ENCODE data around the gene CAAP1. TPM values are rescaled to one million over a fixed set of nuclear protein-coding genes. Genes with fewer than 3 reads are reported as not detected.

Gene CAAP1
- total RNA-seq, 1 donor from 2014 or later, result 16.7 TPM

DNA sequence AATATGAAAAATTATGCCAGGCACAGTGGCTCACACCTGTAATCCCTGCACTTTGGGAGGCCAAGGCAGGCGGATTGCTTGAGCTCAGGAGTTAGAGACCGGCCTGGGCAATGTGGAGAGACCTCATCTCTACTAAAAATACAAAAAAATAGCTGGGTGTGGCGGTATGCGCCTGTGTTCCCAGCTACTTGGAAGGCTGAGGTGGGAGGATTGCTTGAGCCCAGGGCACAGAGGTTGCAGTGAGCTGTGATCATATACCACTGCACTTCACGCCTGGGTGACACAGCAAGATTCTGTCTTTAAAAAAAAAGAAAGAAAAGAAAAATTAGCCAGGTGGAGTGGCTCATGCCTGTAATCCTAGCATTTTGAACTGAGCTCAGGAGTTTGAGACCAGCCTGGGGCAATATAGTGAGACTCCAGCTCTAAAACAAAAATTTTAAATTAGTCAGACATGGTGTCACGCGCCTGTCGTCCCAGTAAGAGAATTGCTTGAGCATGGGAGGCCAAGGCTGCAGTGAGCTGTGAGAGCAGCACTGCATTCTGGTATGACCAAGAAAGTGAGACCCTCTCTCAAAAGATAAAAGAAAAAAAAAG lies 36.4 kb upstream of the CAAP1 start:
- H3K27me3 Mint-ChIP-seq (ENCODE audit: low read depth, unreplicated experiment), result no peaks in the 10 kb centered on the region

GRCh38 chr9:26925609-26926008 lies 33.0 kb upstream of the CAAP1 start:
- H2AFZ ChIP-seq (ENCODE audit: low read depth, low read length), result no peak overlapping the region
- no peak overlapping the region for H3K27ac ChIP-seq (ENCODE audit: low read depth, low read length)
- Mint-ChIP-seq H3K4me1 (ENCODE audit: low read depth, unreplicated experiment) (no peaks in the 10 kb centered on the region), H3K27me3 (ENCODE audit: low read depth, unreplicated experiment) (no peaks in the 10 kb centered on the region), H3K4me3 (ENCODE audit: unreplicated experiment) (no peak overlapping the region), H3K27ac (ENCODE audit: unreplicated experiment) (no peak overlapping the region), H3K36me3 (ENCODE audit: low read depth, unreplicated experiment) (peaks cover 14% of the 10 kb centered on the region), H3K9me3 (ENCODE audit: unreplicated experiment) (no peaks in the 10 kb centered on the region)
- H3K4me3 ChIP-seq (ENCODE audit: insufficient read depth, low read depth, low read length), result no peak overlapping the region
- no peak overlapping the region for H3K4me2 ChIP-seq (ENCODE audit: low read length)
- FAIRE-seq, result no peak
- no peak for TF ChIP-seq CTCF (IDR thresholded peaks at IDR 0.05; ENCODE audit: insufficient read depth, low read depth, low read length)
- no peak for TF ChIP-seq EZH2 (IDR thresholded peaks at IDR 0.05; ENCODE audit: insufficient read depth, low read length)
- H4K20me1 ChIP-seq (ENCODE audit: insufficient read depth, low read length), result peaks cover 11% of the 10 kb centered on the region
- H3K27me3 ChIP-seq (ENCODE audit: insufficient read depth, low read length), result no peaks in the 10 kb centered on the region
- H3K36me3 ChIP-seq (ENCODE audit: insufficient read depth, low read length), result peaks cover 52% of the 10 kb centered on the region
- no peaks in the 10 kb centered on the region for H3K4me1 ChIP-seq (ENCODE audit: insufficient read depth, low read length)
- DNase-seq (ENCODE audit: low read depth), result no peak
- H3K9ac ChIP-seq (ENCODE audit: low read length), result no peak overlapping the region
- H3K79me2 ChIP-seq (ENCODE audit: insufficient read depth, low read length), result peaks cover 17% of the 10 kb centered on the region
- H3K9me3 ChIP-seq (ENCODE audit: insufficient read depth, low read depth, low read length), result no peaks in the 10 kb centered on the region

More for the DNA sequence above, 36.4 kb upstream of the CAAP1 start:
- H3K79me2 ChIP-seq (ENCODE audit: insufficient read depth, low read length), result peaks cover 40% of the 10 kb centered on the region
- FAIRE-seq (no peak), DNase-seq (ENCODE audit: low read depth) (no peak)
- no peak for TF ChIP-seq CTCF (IDR thresholded peaks at IDR 0.05; ENCODE audit: insufficient read depth, low read depth, low read length)
- H3K4me1 ChIP-seq (ENCODE audit: insufficient read depth, low read length), result no peaks in the 10 kb centered on the region
- H3K4me2 ChIP-seq (ENCODE audit: low read length), result no peak overlapping the region
- H3K36me3 ChIP-seq (ENCODE audit: insufficient read depth, low read length), result peaks cover 26% of the 10 kb centered on the region
- H3K9me3 ChIP-seq (ENCODE audit: insufficient read depth, low read depth, low read length), result no peaks in the 10 kb centered on the region
- Mint-ChIP-seq H3K27ac (ENCODE audit: unreplicated experiment) (no peak overlapping the region), H3K4me3 (ENCODE audit: unreplicated experiment) (no peak overlapping the region), H3K36me3 (ENCODE audit: low read depth, unreplicated experiment) (peaks cover 10% of the 10 kb centered on the region), H3K4me1 (ENCODE audit: low read depth, unreplicated experiment) (no peaks in the 10 kb centered on the region), H3K9me3 (ENCODE audit: unreplicated experiment) (no peaks in the 10 kb centered on the region)
- H3K9ac ChIP-seq (ENCODE audit: low read length), result no peak overlapping the region
- H3K4me3 ChIP-seq (ENCODE audit: insufficient read depth, low read depth, low read length), result no peak overlapping the region
- H3K27ac ChIP-seq (ENCODE audit: low read depth, low read length), result no peak overlapping the region
- H2AFZ ChIP-seq (ENCODE audit: low read depth, low read length), result no peak overlapping the region
- H4K20me1 ChIP-seq (ENCODE audit: insufficient read depth, low read length), result peaks cover 19% of the 10 kb centered on the region
- H3K27me3 ChIP-seq (ENCODE audit: insufficient read depth, low read length), result no peaks in the 10 kb centered on the region

- Mint-ChIP-seq H3K27me3 (ENCODE audit: low read depth, unreplicated experiment) (no peaks in the 10 kb centered on the region), H3K36me3 (ENCODE audit: low read depth, unreplicated experiment) (peaks cover 20% of the 10 kb centered on the region), H3K27ac (ENCODE audit: unreplicated experiment) (no peak overlapping the region)
Measured at GRCh38 chr9:26919698-26920097, 27.1 kb upstream of the CAAP1 start.

More at GRCh38 chr9:26919698-26920097, 27.1 kb upstream of the CAAP1 start:
- Histone ChIP-seq H3K27ac (ENCODE audit: low read depth, low read length) (no peak overlapping the region), H3K79me2 (ENCODE audit: insufficient read depth, low read length) (no peaks in the 10 kb centered on the region), H3K9ac (ENCODE audit: low read length) (no peak overlapping the region), H2AFZ (ENCODE audit: low read depth, low read length) (no peak overlapping the region), H3K9me3 (ENCODE audit: insufficient read depth, low read depth, low read length) (no peaks in the 10 kb centered on the region), H3K4me3 (ENCODE audit: insufficient read depth, low read depth, low read length) (no peak overlapping the region), H3K4me1 (ENCODE audit: insufficient read depth, low read length) (no peaks in the 10 kb centered on the region), H3K27me3 (ENCODE audit: insufficient read depth, low read length) (no peaks in the 10 kb centered on the region), H4K20me1 (ENCODE audit: insufficient read depth, low read length) (no peaks in the 10 kb centered on the region), H3K4me2 (ENCODE audit: low read length) (no peak overlapping the region), H3K36me3 (ENCODE audit: insufficient read depth, low read length) (peaks cover 58% of the 10 kb centered on the region)
- Mint-ChIP-seq H3K4me1 (ENCODE audit: low read depth, unreplicated experiment) (no peaks in the 10 kb centered on the region), H3K9me3 (ENCODE audit: unreplicated experiment) (no peaks in the 10 kb centered on the region), H3K4me3 (ENCODE audit: unreplicated experiment) (no peak overlapping the region)
- FAIRE-seq (no peak), DNase-seq (ENCODE audit: low read depth) (no peak)
- no peak for TF ChIP-seq EZH2 (IDR thresholded peaks at IDR 0.05; ENCODE audit: insufficient read depth, low read length)
- TF ChIP-seq CTCF (IDR thresholded peaks at IDR 0.05; ENCODE audit: insufficient read depth, low read depth, low read length), result no peak
